ENCODE measurements around the gene RPS6KB1. TPM values are rescaled to one million over a fixed set of nuclear protein-coding genes. Genes with fewer than 3 reads are reported as not detected.
A peak's percentile ranks its signal among the peaks of the same experiment; 100 is the strongest.
"Not testable (repeated sequence)": the region's sequence is repeated elsewhere in the genome, so short reads cannot be mapped to it uniquely, and the experiment has no call there.

The RPS6KB1 gene
- total and polyA plus RNA-seq, 8 donors: 9.4 to 129 (median 38.1) TPM

DNA sequence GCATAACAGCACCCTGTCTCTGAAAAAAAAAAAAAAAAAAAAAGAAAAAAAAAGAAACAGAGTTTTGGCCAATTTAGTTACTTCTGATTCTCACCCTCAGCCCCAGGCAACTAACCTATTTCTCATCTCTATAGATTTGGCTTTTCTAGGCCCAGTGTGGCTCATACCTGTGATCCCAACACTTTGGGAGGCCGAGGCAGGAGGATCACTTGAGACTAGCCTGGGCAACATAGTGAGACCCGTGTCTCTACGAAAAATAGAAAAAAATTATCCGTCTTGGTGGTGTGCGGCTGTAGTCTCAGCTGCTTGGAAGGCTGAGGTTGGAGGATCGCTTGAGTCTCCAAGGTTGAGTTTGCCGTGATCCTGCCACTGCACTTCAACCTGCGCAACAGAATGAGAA lies 8.7 kb downstream of the RPS6KB1 start:
- intact Hi-C loops (cut with DNase I; ENCODE audit: low total_unique reads): no loop called here
- Histone ChIP-seq H3K36me3 (peaks cover 0 to 14% (median 10%) of the 10 kb centered on the region in 4 donors), H3K4me1 (peaks cover 0 to 33% (median 18%) of the 10 kb centered on the region in 4 donors), H3K9me3 (no peaks in the 10 kb centered on the region), H3K27me3 (no peaks in the 10 kb centered on the region), H3K27ac (no peak overlapping the region), H3K4me3 (no peak overlapping the region)
- peak in 1 of 2 donors; percentile 22 for DNase-seq
- no peak for TF ChIP-seq POLR2A (IDR thresholded peaks at IDR 0.05)
- 94 to 99% (median 97%) methylated on average over 8 of the region's 8 CpGs for WGBS, 5 donors

DNA sequence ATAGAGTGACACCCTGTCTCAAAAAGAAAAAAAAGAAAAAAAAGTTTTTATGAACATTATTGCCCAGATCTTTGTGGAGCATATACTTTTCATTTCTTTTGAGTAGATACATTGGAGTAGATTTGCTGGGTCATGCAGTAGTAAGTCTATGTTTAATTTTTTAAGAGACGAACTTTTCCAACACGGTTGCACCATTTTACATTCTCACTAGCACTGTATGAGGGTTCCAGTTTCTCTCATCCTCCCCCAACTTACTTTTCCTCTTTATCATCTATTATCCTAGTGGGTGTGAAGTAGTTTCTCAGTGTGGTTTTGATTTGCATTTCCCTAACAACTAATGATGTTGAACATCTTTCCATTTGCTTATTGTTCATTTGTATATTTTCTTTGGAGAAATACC lies 10.5 kb downstream of the RPS6KB1 start:
- H3K27ac ChIP-seq: no peak overlapping the region
- peaks cover 0 to 15% (median 7%) of the 10 kb centered on the region in 4 donors for H3K4me1 ChIP-seq
- H3K4me3 ChIP-seq: no peak overlapping the region
- no peak for TF ChIP-seq POLR2A (IDR thresholded peaks at IDR 0.05)
- TF ChIP-seq EP300 (IDR thresholded peaks at IDR 0.05): no peak
- TF ChIP-seq, protein P1, sequence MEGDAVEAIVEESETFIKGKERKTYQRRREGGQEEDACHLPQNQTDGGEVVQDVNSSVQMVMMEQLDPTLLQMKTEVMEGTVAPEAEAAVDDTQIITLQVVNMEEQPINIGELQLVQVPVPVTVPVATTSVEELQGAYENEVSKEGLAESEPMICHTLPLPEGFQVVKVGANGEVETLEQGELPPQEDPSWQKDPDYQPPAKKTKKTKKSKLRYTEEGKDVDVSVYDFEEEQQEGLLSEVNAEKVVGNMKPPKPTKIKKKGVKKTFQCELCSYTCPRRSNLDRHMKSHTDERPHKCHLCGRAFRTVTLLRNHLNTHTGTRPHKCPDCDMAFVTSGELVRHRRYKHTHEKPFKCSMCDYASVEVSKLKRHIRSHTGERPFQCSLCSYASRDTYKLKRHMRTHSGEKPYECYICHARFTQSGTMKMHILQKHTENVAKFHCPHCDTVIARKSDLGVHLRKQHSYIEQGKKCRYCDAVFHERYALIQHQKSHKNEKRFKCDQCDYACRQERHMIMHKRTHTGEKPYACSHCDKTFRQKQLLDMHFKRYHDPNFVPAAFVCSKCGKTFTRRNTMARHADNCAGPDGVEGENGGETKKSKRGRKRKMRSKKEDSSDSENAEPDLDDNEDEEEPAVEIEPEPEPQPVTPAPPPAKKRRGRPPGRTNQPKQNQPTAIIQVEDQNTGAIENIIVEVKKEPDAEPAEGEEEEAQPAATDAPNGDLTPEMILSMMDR (IDR thresholded peaks at IDR 0.05): no peak
- no peak for TF ChIP-seq POLR2AphosphoS5 (IDR thresholded peaks at IDR 0.05)
- intact Hi-C loops (cut with DNase I; ENCODE audit: low total_unique reads): no loop called here
- no peak for DNase-seq
- 85 to 91% (median 89%) methylated on average over 2 of the region's 2 CpGs for WGBS, 5 donors
- H3K27me3 ChIP-seq: no peaks in the 10 kb centered on the region
- H3K36me3 ChIP-seq: peaks cover 0 to 28% (median 24%) of the 10 kb centered on the region in 4 donors
- H3K9me3 ChIP-seq: no peaks in the 10 kb centered on the region

DNA sequence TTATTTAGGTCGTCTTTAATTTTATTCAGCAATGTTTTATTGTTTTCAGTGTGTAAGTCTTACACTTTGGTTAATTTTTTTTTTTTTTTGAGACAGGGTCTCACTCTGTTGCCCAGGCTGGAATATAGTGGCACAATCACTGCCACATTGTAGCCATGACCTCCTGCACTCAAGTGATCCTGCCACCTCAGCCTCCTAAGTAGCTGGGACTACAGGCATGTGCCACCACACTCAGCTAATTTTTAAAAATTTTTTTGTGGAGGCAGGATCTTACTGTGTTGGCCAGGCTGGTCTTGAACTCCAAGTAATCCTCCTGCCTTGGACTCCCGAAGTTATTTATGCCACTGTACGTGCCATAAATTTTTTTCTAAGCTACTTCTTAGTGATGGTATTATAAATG lies 14.5 kb downstream of the RPS6KB1 start:
- H3K27me3 ChIP-seq: no peaks in the 10 kb centered on the region
- DNase-seq: no peak
- intact Hi-C loops (cut with DNase I; ENCODE audit: low total_unique reads): no loop called here
- H3K4me1 ChIP-seq: no peaks in the 10 kb centered on the region
- no peak overlapping the region for H3K27ac ChIP-seq
- no peaks in the 10 kb centered on the region for H3K9me3 ChIP-seq
- H3K36me3 ChIP-seq: peaks cover under 1 to 46% (median 36%) of the 10 kb centered on the region in 4 donors
- TF ChIP-seq POLR2AphosphoS5 (IDR thresholded peaks at IDR 0.05): no peak
- TF ChIP-seq, protein P1 (IDR thresholded peaks at IDR 0.05): no peak
- no peak for TF ChIP-seq POLR2A (IDR thresholded peaks at IDR 0.05)
- TF ChIP-seq EP300 (IDR thresholded peaks at IDR 0.05): no peak
- WGBS, 5 donors: 89 to 95% (median 91%) methylated on average over 3 of the region's 3 CpGs
- no peak overlapping the region for H3K4me3 ChIP-seq

DNA sequence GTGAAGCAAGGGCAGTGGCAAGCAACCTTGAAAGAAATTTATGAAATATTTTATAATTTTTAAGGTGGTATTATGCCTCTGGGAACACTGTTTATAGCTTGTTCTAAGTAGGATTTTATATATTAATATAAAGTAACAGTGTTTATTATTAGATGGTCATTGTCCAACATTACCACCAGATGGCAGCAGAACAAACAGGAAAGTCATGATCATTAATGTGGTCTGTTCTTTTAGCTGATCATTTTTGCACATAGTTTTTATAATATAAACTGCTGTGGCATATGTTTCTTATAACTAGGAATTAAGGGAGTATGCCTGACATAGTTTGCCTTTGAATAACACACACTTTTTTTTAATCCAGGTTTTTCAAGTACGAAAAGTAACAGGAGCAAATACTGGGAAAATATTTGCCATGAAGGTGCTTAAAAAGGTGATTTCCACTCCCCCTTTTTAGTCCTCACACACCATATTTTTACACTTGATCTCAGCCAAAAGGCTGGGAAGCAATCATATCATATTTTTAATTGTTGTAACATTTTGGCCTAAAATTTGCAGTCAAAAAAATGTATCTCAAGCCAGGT lies 21.4 kb downstream of the RPS6KB1 start:
- 62 to 88% (median 70%) methylated on average over 1 of the region's 1 CpG for WGBS, 5 donors
- Histone ChIP-seq H3K4me3 (no peak overlapping the region), H3K4me1 (peaks cover 0 to 5% (median 2%) of the 10 kb centered on the region in 4 donors), H3K9me3 (no peaks in the 10 kb centered on the region), H3K27ac (no peak overlapping the region), H3K27me3 (no peaks in the 10 kb centered on the region), H3K36me3 (peaks cover 28 to 91% (median 81%) of the 10 kb centered on the region in 4 donors)
- no peak for TF ChIP-seq POLR2A (IDR thresholded peaks at IDR 0.05)
- TF ChIP-seq, protein P1 (IDR thresholded peaks at IDR 0.05): peak in 5 of 7 experiments; percentile 20 to 67 (median 35)
- peak in 1 of 2 donors; percentile 73 for DNase-seq
- intact Hi-C loops (cut with DNase I; ENCODE audit: low total_unique reads): no loop called here

DNA sequence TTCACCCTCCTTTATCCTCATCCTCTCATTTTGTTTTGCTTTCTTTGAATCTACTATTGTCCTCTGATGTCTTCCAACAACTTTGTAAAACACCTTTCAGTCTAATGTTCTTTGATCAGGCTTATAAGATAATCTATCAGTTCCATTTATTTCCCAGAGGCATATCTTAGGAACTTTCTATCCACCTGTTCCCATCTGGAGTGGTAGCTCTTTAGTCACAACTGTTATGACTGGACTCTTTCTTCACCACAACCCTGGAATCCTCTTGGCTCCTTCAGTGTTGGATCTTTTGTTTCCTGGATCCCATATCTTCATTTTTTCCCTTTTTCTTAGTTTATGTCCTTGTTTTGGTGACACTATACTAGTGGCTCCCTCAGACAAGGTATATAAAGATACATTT lies 23.5 kb downstream of the RPS6KB1 start:
- no peak overlapping the region for H3K27ac ChIP-seq
- H3K4me3 ChIP-seq: no peak overlapping the region
- TF ChIP-seq POLR2A (IDR thresholded peaks at IDR 0.05): no peak
- TF ChIP-seq, protein P1 (IDR thresholded peaks at IDR 0.05): no peak
- TF ChIP-seq POLR2AphosphoS5 (IDR thresholded peaks at IDR 0.05): no peak
- no peak for TF ChIP-seq EP300 (IDR thresholded peaks at IDR 0.05)
- peaks cover 28 to 96% (median 95%) of the 10 kb centered on the region in 4 donors for H3K36me3 ChIP-seq
- DNase-seq: no peak
- H3K4me1 ChIP-seq: peaks cover 0 to 5% (median 2%) of the 10 kb centered on the region in 4 donors
- no peaks in the 10 kb centered on the region for H3K9me3 ChIP-seq
- H3K27me3 ChIP-seq: no peaks in the 10 kb centered on the region
- intact Hi-C loops (cut with DNase I; ENCODE audit: low total_unique reads): no loop called here

DNA sequence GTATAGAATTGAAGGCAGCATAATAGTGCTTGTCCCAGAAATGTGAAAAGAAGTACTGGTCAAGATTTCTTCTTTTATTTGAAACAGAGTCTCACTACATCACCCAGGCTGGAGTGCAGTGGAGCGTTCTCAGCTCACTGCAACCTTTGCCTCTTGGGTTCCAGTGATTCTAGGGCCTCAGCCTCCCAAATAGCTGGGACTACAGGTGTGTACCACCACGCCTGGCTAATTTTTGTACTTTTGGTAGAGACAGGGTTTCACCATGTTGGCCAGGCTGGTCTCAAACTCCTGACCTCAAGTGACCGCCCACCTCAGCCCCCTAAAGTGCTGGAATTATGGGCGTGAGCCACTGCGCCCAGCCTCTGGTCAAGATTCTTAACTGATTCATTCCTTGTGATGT lies 27.7 kb downstream of the RPS6KB1 start:
- H3K4me3 ChIP-seq; H3K4me1 ChIP-seq; H3K27me3 ChIP-seq; DNase-seq; H3K27ac ChIP-seq; H3K9me3 ChIP-seq; intact Hi-C loops (cut with DNase I; ENCODE audit: low total_unique reads): not testable (repeated sequence)
- WGBS, 5 donors: 94 to 100% (median 95%) methylated on average over 5 of the region's 5 CpGs
- peaks cover 30 to 99% (median 95%) of the 10 kb centered on the region in 4 donors for H3K36me3 ChIP-seq

DNA sequence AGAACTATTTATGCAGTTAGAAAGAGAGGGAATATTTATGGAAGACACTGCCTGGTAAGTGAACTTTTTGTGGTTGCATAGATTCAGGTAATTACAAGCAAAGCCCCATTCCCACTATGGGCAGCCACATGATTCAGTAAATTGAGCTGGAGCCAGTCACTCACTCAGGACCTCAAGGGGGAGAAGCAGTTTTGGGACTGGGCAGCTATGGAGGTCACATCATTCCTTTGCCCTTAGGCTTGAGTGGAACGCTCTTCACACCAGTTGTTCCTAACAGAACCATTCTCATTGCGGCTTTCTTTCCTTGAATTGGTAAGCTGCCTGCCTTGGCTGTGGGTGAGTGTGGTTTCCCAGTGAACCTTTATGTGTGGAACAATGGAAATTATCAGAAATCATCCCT lies 37.2 kb downstream of the RPS6KB1 start:
- DNase-seq; H3K27me3 ChIP-seq; H3K4me1 ChIP-seq; H3K4me3 ChIP-seq; H3K9me3 ChIP-seq; H3K27ac ChIP-seq; intact Hi-C loops (cut with DNase I; ENCODE audit: low total_unique reads): not testable (repeated sequence)
- 86 to 100% (median 98%) methylated on average over 2 of the region's 2 CpGs for WGBS, 5 donors
- H3K36me3 ChIP-seq: peaks cover 56 to 100% (median 100%) of the 10 kb centered on the region in 4 donors

Data from stomach (tissue), 9 donors.